ENCODE data around the gene TNIP2.
A peak's percentile ranks its signal among the peaks of the same experiment; 100 is the strongest.

- TF ChIP-seq CTCF (IDR thresholded peaks at IDR 0.05; ENCODE audit: low read depth, low read length, missing input control) (no peak), GABPA (IDR thresholded peaks at IDR 0.05 in 1 of 2, conservative IDR thresholded peaks at IDR 0.05 in 1 of 2) (no peak), REST (IDR thresholded peaks at IDR 0.05) (no peak), SP1 (IDR thresholded peaks at IDR 0.05) (no peak), TAF1 (conservative IDR thresholded peaks at IDR 0.05) (no peak), JUND (IDR thresholded peaks at IDR 0.05) (no peak), RAD21 (IDR thresholded peaks at IDR 0.05) (no peak), YY1 (IDR thresholded peaks at IDR 0.05) (no peak), ATF3 (IDR thresholded peaks at IDR 0.05) (no peak), RXRA (IDR thresholded peaks at IDR 0.05) (peak in 1 of 2 donors; percentile 11), HNF4G (IDR thresholded peaks at IDR 0.05) (no peak)
- TF ChIP-seq, protein P1, sequence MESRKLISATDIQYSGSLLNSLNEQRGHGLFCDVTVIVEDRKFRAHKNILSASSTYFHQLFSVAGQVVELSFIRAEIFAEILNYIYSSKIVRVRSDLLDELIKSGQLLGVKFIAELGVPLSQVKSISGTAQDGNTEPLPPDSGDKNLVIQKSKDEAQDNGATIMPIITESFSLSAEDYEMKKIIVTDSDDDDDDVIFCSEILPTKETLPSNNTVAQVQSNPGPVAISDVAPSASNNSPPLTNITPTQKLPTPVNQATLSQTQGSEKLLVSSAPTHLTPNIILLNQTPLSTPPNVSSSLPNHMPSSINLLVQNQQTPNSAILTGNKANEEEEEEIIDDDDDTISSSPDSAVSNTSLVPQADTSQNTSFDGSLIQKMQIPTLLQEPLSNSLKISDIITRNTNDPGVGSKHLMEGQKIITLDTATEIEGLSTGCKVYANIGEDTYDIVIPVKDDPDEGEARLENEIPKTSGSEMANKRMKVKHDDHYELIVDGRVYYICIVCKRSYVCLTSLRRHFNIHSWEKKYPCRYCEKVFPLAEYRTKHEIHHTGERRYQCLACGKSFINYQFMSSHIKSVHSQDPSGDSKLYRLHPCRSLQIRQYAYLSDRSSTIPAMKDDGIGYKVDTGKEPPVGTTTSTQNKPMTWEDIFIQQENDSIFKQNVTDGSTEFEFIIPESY (IDR thresholded peaks at IDR 0.05), result no peak
Measured at GRCh38 chr4:2787230-2788100, 31.3 kb upstream of the TNIP2 start.
